Measurements from ENCODE around the gene MIB2.

- no peak for TF ChIP-seq EZH2 (IDR thresholded peaks at IDR 0.05)
- TF ChIP-seq POLR2AphosphoS5 (IDR thresholded peaks at IDR 0.05; ENCODE audit: borderline replicate concordance, low read depth, low read length), result no peak
- TF ChIP-seq FOXP2 (optimal IDR thresholded peaks at IDR 0.05; ENCODE audit: control extremely low read depth, extremely low read length, insufficient read depth), result no peak
Measured at GRCh38 chr1:1622788-1623094, 7.4 kb downstream of the MIB2 start.
